K562 (cell line): ENCODE results near the gene DLAT. TPM values are rescaled to one million over a fixed set of nuclear protein-coding genes. Genes with fewer than 3 reads are reported as not detected.

Experiments used
- ATAC-seq: fragments of 200-7000 bp; cut with Tn5 transposase; 3 replicates; pipeline ENCODE4 v1.9.1; 2020; ENCODE audit warnings: moderate library complexity
- BruUV-seq: library from RNA; stranded (reverse); fragments of 400-500 nt; replicated peaks from 2 replicates; lab custom pipeline; 2021; lab: Mats Ljungman, UMichigan
- CTCF ChIA-PET: fragments of 300-600 bp; formaldehyde crosslinking; extraction: SDS; loops from one replicate; lab custom pipeline; 2021; ENCODE audit warnings: low intra/inter-chr PET ratio; lab: Yijun Ruan, JAX
- POLR2A ChIA-PET: fragments of 300-600, 350-650 bp; sonication (Branson Sonifier 250); formaldehyde crosslinking; extraction: SDS; loops from one replicate; lab custom pipeline; 2021; ENCODE audit warnings: antibody characterized with exemption, inconsistent platforms; lab: Yijun Ruan, JAX
- DNase-seq, 4 experiments: peaks; one replicate each; pipeline versions ENCODE4 v3.0.0 to v3.0.0-alpha.2; 2011 to 2018; ENCODE audit warnings: low spot score in 3 of 4, mixed read lengths in 3 of 4; ENCODE audit errors: extremely low read depth in 1 of 4
- FAIRE-seq: peaks from 2 replicates; lab custom pipeline; 2011; peaks lifted over from hg19 to GRCh38; lab: Jason Lieb, UNC
- H2AFZ ChIP-seq: 2 replicates; pipeline ENCODE4 v1.6.0; 2011; ENCODE audit warnings: low read depth, low read length, control low read depth, inconsistent platforms
- H3K27ac ChIP-seq: fragments of 200-600 bp; 3 replicates; pipeline ENCODE4 v1.8.0; 2011; ENCODE audit warnings: low read depth, mild to moderate bottlenecking, control low read depth, inconsistent platforms, low read length, moderate library complexity, mixed read lengths; ENCODE audit errors: extremely low read depth
- H3K27me3 ChIP-seq, 2 experiments: fragments of 300-600 bp in 1 of 2; 2 replicates in 1 of 2; 3 replicates in 1 of 2; pipeline versions ENCODE4 v1.6.0 to v1.8.0; 2011; ENCODE audit warnings: inconsistent platforms in 2 of 2, low read length in 2 of 2, mild to moderate bottlenecking in 1 of 2, mixed read lengths in 1 of 2, moderate library complexity in 1 of 2; ENCODE audit not compliant: control insufficient read depth in 2 of 2, insufficient read depth in 2 of 2
- H3K36me3 ChIP-seq: fragments of 300-600 bp; 3 replicates; pipeline ENCODE4 v1.8.0; 2011; ENCODE audit warnings: mild to moderate bottlenecking, low read length, inconsistent platforms; ENCODE audit not compliant: control insufficient read depth, insufficient read depth
- H3K4me1 ChIP-seq, 2 experiments: fragments of 200-600 bp in 1 of 2; replicated peaks in 1 of 2; 2 replicates in 1 of 2; 3 replicates in 1 of 2; pipeline versions ENCODE4 v1.5.1 to v1.8.0; 2011; ENCODE audit warnings: inconsistent platforms in 2 of 2, low read length in 2 of 2, mild to moderate bottlenecking in 1 of 2, mixed read lengths in 1 of 2, moderate library complexity in 1 of 2; ENCODE audit not compliant: control insufficient read depth in 2 of 2, insufficient read depth in 2 of 2
- H3K4me2 ChIP-seq: 2 replicates; pipeline ENCODE4 v1.6.1; 2011; ENCODE audit warnings: low read length, control low read depth, inconsistent platforms, mixed read lengths; ENCODE audit not compliant: insufficient read depth
- H3K4me3 ChIP-seq: fragments of 200-600 bp; sonication (generic), shearing (Covaris generic); 2 replicates; pipeline ENCODE4 v1.5.1; 2016; ENCODE audit warnings: control low read depth, inconsistent platforms
- H3K79me2 ChIP-seq: fragments of 200-600 bp; 3 replicates; pipeline ENCODE4 v1.8.0; 2011; ENCODE audit warnings: low read length, inconsistent platforms; ENCODE audit not compliant: control insufficient read depth, insufficient read depth
- H3K9ac ChIP-seq, 2 experiments: 2 replicates each; pipeline versions ENCODE4 v1.6.0 to v1.6.1; 2011; ENCODE audit warnings: low read depth in 2 of 2, low read length in 2 of 2, control low read depth in 1 of 2, inconsistent platforms in 1 of 2, mild to moderate bottlenecking in 1 of 2, mixed read lengths in 1 of 2; ENCODE audit not compliant: insufficient read depth in 1 of 2
- H3K9me1 ChIP-seq: one replicate; pipeline ENCODE4 v1.6.0; 2011; ENCODE audit warnings: inconsistent platforms, mild to moderate bottlenecking, low read length, moderate library complexity; ENCODE audit not compliant: control insufficient read depth, insufficient read depth
- H3K9me3 ChIP-seq: replicated peaks from 2 replicates; pipeline ENCODE4 v1.5.1; 2011; ENCODE audit warnings: low read depth, low read length, inconsistent platforms; ENCODE audit not compliant: control insufficient read depth, insufficient read depth
- H4K20me1 ChIP-seq: replicated peaks from 2 replicates; pipeline ENCODE4 v1.6.1; 2011; ENCODE audit warnings: low read length, inconsistent platforms, mixed read lengths; ENCODE audit not compliant: control insufficient read depth, insufficient read depth
- ASH1L ChIP-seq: fragments of 450-650 bp; IDR thresholded peaks from 2 replicates; pipeline ENCODE4 v1.6.1; 2018; ENCODE audit warnings: borderline replicate concordance, mild to moderate bottlenecking, low read depth; ENCODE audit not compliant: partially characterized antibody
- BRD4 ChIP-seq: fragments of 200-600 bp; sonication (generic); IDR thresholded peaks from 2 replicates; pipeline ENCODE4 v1.6.1; 2017; ENCODE audit warnings: inconsistent platforms
- CTCF ChIP-seq, 3 experiments: IDR thresholded peaks in 2 of 3; conservative IDR thresholded peaks in 1 of 3; 2 replicates each; pipeline ENCODE4 v1.5.1; 2011 to 2012; ENCODE audit warnings: low read length in 3 of 3, mild to moderate bottlenecking in 3 of 3, control low read depth in 2 of 3, improper control_type of control experiment in 1 of 3, inconsistent platforms in 1 of 3, low read depth in 1 of 3, mixed read lengths in 1 of 3, moderate library complexity in 1 of 3; ENCODE audit not compliant: insufficient read depth in 2 of 3
- GABPA ChIP-seq: fragments of 200-800 bp; sonication (Bioruptor generic); conservative IDR thresholded peaks from 2 replicates; pipeline ENCODE4 v1.6.1; 2016; ENCODE audit warnings: low read depth, missing genetic modification characterization, missing compliant biosample characterization
- L3MBTL2 ChIP-seq: fragments of 450-650 bp; IDR thresholded peaks from 2 replicates; pipeline ENCODE4 v1.6.1; 2016; ENCODE audit warnings: mild to moderate bottlenecking, moderate library complexity
- POLR2H ChIP-seq: IDR thresholded peaks from 2 replicates; pipeline ENCODE4 v1.6.1; 2016; ENCODE audit warnings: missing genetic modification characterization, low read depth, mild to moderate bottlenecking, control low read depth, missing compliant biosample characterization, moderate library complexity
- PREB ChIP-seq: sonication (generic); formaldehyde crosslinking; IDR thresholded peaks from 2 replicates; pipeline ENCODE4 v1.8.1; 2023; ENCODE audit warnings: mild to moderate bottlenecking, missing genetic modification reagents
- PYGO2 ChIP-seq: fragments of 450-650 bp; IDR thresholded peaks from 2 replicates; pipeline ENCODE4 v1.6.1; 2016; ENCODE audit warnings: mild to moderate bottlenecking, missing genetic modification characterization, moderate library complexity, missing compliant biosample characterization
- RBFOX2 ChIP-seq: fragments of 200-400 bp; formaldehyde crosslinking; IDR thresholded peaks from 2 replicates; pipeline ENCODE4 v1.6.1; 2017; ENCODE audit warnings: low read depth, mild to moderate bottlenecking, low read length, moderate library complexity
- RFX1 ChIP-seq: fragments of 450-650 bp; IDR thresholded peaks from 2 replicates; pipeline ENCODE4 v1.6.1; 2016; ENCODE audit warnings: mild to moderate bottlenecking, moderate library complexity
- TAF7 ChIP-seq: fragments of 450-650 bp; IDR thresholded peaks from 2 replicates; pipeline ENCODE4 v1.6.1; 2016; ENCODE audit warnings: missing genetic modification characterization, missing compliant biosample characterization
- USF1 ChIP-seq: sonication (generic); formaldehyde crosslinking; IDR thresholded peaks from 2 replicates; pipeline ENCODE4 v1.9.0; 2022; ENCODE audit warnings: mild to moderate bottlenecking, missing genetic modification reagents
- XRCC5 ChIP-seq: fragments of 200-400 bp; formaldehyde crosslinking; IDR thresholded peaks from 2 replicates; pipeline ENCODE4 v1.6.1; 2017; ENCODE audit warnings: low read depth, mild to moderate bottlenecking, low read length
- ZBTB33 ChIP-seq: sonication (generic); formaldehyde crosslinking; IDR thresholded peaks from 2 replicates; pipeline ENCODE4 v1.8.1; 2023; ENCODE audit warnings: mild to moderate bottlenecking, missing genetic modification reagents
- ZNF143 ChIP-seq: sonication (generic); formaldehyde crosslinking; IDR thresholded peaks from 2 replicates; pipeline ENCODE4 v1.9.0; 2022; ENCODE audit warnings: mild to moderate bottlenecking, missing genetic modification reagents
- WGBS: fragments of 100-300 bp; shearing (Covaris generic); methylation state at CpG from one replicate; pipeline ENCODE4 v1.1.6; 2016; ENCODE audit warnings: low coverage, mixed read lengths; ENCODE audit not compliant: insufficient coverage; ENCODE audit errors: missing lambda C conversion rate; 5-methylcytosine and 5-hydroxymethylcytosine counted together
- in situ Hi-C: fragments of 300-500 bp; cut with MboI; formaldehyde crosslinking; loops from 4 replicates; pipeline ENCODE4 v1.15.0; 2018; ENCODE audit warnings: inconsistent platforms, mixed read lengths
- intact Hi-C: fragments of 100-400 bp; cut with micrococcal nuclease; formaldehyde crosslinking; loops from 2 replicates; pipeline ENCODE4 v1.14.2; 2022
- polyA plus RNA-seq, 8 experiments: library from polyadenylated mRNA; depleted of rRNA in 4 of 8; stranded (reverse) in 5 of 8; unstranded in 3 of 8; fragments of >200 nt; fragmentation: Nextera tagmentation in 2 of 8; fragmentation: Illumina TruSeq in 1 of 8; extraction: Ambion mirVana in 2 of 8; extraction: Trizol in 1 of 8; gene quantifications; 2 replicates each; pipeline versions ENCODE4 v1.2.1 to v1.2.3, GENCODE V29; 2011 to 2014; ENCODE audit warnings: inconsistent platforms in 1 of 8, missing spikeins in 1 of 8
- total RNA-seq, 7 experiments: library from RNA; depleted of rRNA in 6 of 7; stranded (reverse); fragments of >200 nt in 6 of 7; fragmentation: Illumina TruSeq in 2 of 7; extraction: Trizol in 2 of 7; gene quantifications; 2 replicates each; pipeline versions ENCODE4 v1.2.1 to v1.2.3, GENCODE V29; 2011 to 2021; ENCODE audit warnings: low replicate concordance in 1 of 7

Gene DLAT
- total and polyA plus RNA-seq, 9 of the 15 experiments (the other 6 are each of a cell fraction or from before 2014, with no cell fraction given) = 41.7 to 152 (median 105) TPM

GRCh38 chr11:112073941-112074811, 49.0 kb downstream of the DLAT start, which contains the start of the genes NKAPD1 and PIH1D2:
NKAPD1 (plus strand) TSS chr11:112074299; CDS start chr11:112075575, 1,276 bp downstream.
PIH1D2 (minus strand) TSS chr11:112074017; CDS start chr11:112073174, 843 bp downstream.
- Histone ChIP-seq H3K9me3 (no peaks in the 10 kb centered on the region), H4K20me1 (no peaks in the 10 kb centered on the region), H3K79me2 (peaks cover 29% of the 10 kb centered on the region), H3K27me3 (no peaks in the 10 kb centered on the region), H3K4me3 (peak within 1 kb of the TSS; percentile 92), H3K4me2 (peak within 1 kb of the TSS; percentile 98), H3K27ac (peak within 1 kb of the TSS; percentile 90), H3K36me3 (peaks cover 36% of the 10 kb centered on the region), H3K4me1 (peaks cover 0 to 2% of the 10 kb centered on the region in 2 experiments; a peak in 1 of 5 replicates), H3K9me1 (no peaks in the 10 kb centered on the region), H3K9ac (peak within 1 kb of the TSS; percentile 85 to 99), H2AFZ (peak within 1 kb of the TSS; percentile 85)
- ChIA-PET CTCF (no interaction called here), POLR2A (interaction anchor here (1.1 kb wide), 1 partner anchor 9 kb away, joined by 3 read pairs; no protein-coding TSS in a partner anchor)
- WGBS = under 1% methylated on average over 38 of the region's 43 CpGs
- FAIRE-seq (peak; percentile 89), DNase-seq (peak; percentile 79 to 87 (median 84)), ATAC-seq (peak; percentile 96)
- intact Hi-C loops (loop anchor here (1.0 kb wide), 1 partner anchor 49 kb away; the partner anchor contains the start of gene DLAT), in situ Hi-C loops (no loop called here)
- BruUV-seq = TSS peak; percentile 63
- TF ChIP-seq ZNF143 (CRISPR knock-in tag) = peak; percentile 45; the same call in 1 of the 2 replicates
- TF ChIP-seq XRCC5 = peak; percentile 98
- TF ChIP-seq PREB (CRISPR knock-in tag) = 0 out of 2 replicates have a peak, but pooled peaks have one; percentile 42
- peak; percentile 76 for TF ChIP-seq RBFOX2
- no peak for TF ChIP-seq CTCF (IDR thresholded peaks at IDR 0.05 in 2 of 3, conservative IDR thresholded peaks at IDR 0.05 in 1 of 3; ENCODE audit: insufficient read depth in 2 of 3, low read depth in 1 of 3, low read length in 3 of 3)
- TF ChIP-seq L3MBTL2 = peak; percentile 73
- peak; percentile 99 for TF ChIP-seq GABPA
- peak; percentile 94 for TF ChIP-seq BRD4
- no peak for TF ChIP-seq POLR2H (tag)
- 0 out of 2 replicates have a peak, but pooled peaks have one; percentile 44 for TF ChIP-seq ZBTB33 (CRISPR knock-in tag)
- no peak for TF ChIP-seq TAF7 (tag)
- TF ChIP-seq PYGO2 (tag) = 0 out of 2 replicates have a peak, but pooled peaks have one; percentile 15
- peak; percentile 98 for TF ChIP-seq RFX1
- TF ChIP-seq ASH1L = no peak
- 0 out of 2 replicates have a peak, but pooled peaks have one; percentile 40 for TF ChIP-seq USF1
